Effector memory CD4-positive, alpha-beta T cell (primary cell): Measurements from ENCODE around the gene KRT72.
A peak's percentile ranks its signal among the peaks of the same experiment; 100 is the strongest.

Experiments used
- DNase-seq, 3 donors: peaks; one replicate each; pipeline ENCODE4 v3.0.0-alpha.2; 2020
- H3K27ac ChIP-seq: 2 replicates; pipeline ENCODE4 v1.7.0; 2013; ENCODE audit warnings: mild to moderate bottlenecking, low read length, moderate library complexity; ENCODE audit not compliant: insufficient read depth, poor library complexity, severe bottlenecking
- H3K27me3 ChIP-seq: replicated peaks from 2 replicates; pipeline ENCODE4 v1.7.0; 2013; ENCODE audit warnings: mild to moderate bottlenecking, low read length; ENCODE audit not compliant: insufficient read depth, control insufficient read depth, poor library complexity, severe bottlenecking
- H3K36me3 ChIP-seq: 2 replicates; pipeline ENCODE4 v1.7.0; 2013; ENCODE audit warnings: mild to moderate bottlenecking, low read length, moderate library complexity; ENCODE audit not compliant: control insufficient read depth, insufficient read depth
- H3K4me1 ChIP-seq: 2 replicates; pipeline ENCODE4 v1.7.0; 2013; ENCODE audit warnings: low read length, mild to moderate bottlenecking; ENCODE audit not compliant: control insufficient read depth, insufficient read depth, poor library complexity, severe bottlenecking
- H3K4me3 ChIP-seq: 2 replicates; pipeline ENCODE4 v1.7.0; 2013; ENCODE audit warnings: low read length, low read depth, mild to moderate bottlenecking; ENCODE audit not compliant: insufficient read depth, poor library complexity, severe bottlenecking
- H3K9me3 ChIP-seq: 2 replicates; pipeline ENCODE4 v1.7.0; 2013; ENCODE audit warnings: mild to moderate bottlenecking, low read length, moderate library complexity; ENCODE audit not compliant: control insufficient read depth

The KRT72 gene

DNA sequence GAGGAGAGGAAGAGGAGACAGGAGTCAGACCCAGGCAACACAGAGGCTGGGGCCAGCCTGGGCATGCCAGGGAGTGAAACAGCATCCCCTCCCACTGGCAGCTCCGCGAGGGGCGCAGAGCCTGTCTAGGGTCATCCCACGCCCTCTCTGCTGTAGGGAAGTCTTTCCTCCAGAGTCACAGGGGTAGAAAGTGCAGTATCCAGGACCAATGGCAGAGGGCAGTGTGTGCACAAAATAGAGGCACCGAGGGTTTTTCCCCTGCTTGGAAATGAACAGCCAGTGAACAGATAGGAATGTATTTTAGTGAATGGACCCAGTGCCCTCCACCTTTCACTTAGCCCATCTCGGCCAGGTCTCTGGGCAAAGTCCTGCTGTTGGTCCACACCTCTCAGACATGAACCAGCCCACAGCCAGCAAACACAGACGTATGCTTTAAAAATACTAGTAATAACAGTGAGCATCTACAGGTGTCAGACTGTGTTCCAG lies 18.2 kb downstream of the KRT72 start:
- H3K4me3 ChIP-seq, result no peak overlapping the region
- H3K27ac ChIP-seq, result no peak overlapping the region
- H3K36me3 ChIP-seq, result no peaks in the 10 kb centered on the region
- peak; percentile 18 to 31 (median 28) for DNase-seq
- peaks cover 13% of the 10 kb centered on the region for H3K4me1 ChIP-seq
- H3K9me3 ChIP-seq, result no peaks in the 10 kb centered on the region
- H3K27me3 ChIP-seq, result no peaks in the 10 kb centered on the region

DNA sequence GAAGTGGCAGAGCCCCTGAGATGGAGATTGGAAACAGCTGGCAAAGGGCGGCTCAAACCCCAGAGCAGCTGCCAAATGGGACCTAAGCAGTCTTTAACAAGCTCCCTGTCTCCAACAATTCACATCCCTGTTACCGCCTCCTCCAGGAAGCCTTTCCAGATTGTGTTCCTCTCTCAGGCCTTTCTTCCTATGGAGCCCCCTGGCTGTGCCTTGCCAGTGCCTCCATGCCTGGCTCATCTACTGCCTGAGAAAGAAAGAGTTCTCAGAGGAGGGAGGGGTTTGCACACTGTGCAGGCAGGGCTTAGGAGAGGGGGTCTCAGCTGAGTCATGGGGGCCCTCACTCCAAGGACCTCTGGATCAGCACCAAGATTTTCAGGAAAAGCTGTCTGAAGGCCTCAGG lies 18.8 kb downstream of the KRT72 start:
- no peaks in the 10 kb centered on the region for H3K36me3 ChIP-seq
- no peak overlapping the region for H3K4me3 ChIP-seq
- H3K4me1 ChIP-seq, result peaks cover 13% of the 10 kb centered on the region
- no peak for DNase-seq
- no peaks in the 10 kb centered on the region for H3K27me3 ChIP-seq
- H3K9me3 ChIP-seq, result no peaks in the 10 kb centered on the region
- H3K27ac ChIP-seq, result no peak overlapping the region

DNA sequence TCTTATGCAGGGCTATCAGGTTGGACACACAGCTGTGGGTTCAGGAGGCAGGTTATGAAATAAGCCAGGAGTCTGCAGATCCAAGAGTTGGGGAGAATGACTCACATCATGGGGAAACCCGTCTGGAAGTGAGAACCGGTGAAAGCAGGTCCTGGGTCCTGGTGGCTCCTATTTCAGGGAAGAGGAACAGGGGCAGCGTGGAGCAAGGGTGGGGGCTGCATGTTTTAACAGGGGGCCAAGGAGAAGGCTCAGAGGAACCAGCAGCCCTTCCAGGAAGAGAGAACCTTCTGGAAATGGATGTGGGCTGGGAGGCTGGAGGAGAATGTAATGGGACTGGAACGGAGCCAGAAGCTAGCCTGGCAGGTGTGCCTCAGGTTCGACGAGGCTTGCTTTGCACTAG lies 19.8 kb downstream of the KRT72 start:
- no peak overlapping the region for H3K27ac ChIP-seq
- no peaks in the 10 kb centered on the region for H3K36me3 ChIP-seq
- no peaks in the 10 kb centered on the region for H3K9me3 ChIP-seq
- H3K27me3 ChIP-seq, result no peaks in the 10 kb centered on the region
- peaks cover 9% of the 10 kb centered on the region for H3K4me1 ChIP-seq
- no peak overlapping the region for H3K4me3 ChIP-seq
- DNase-seq, result no peak

DNA sequence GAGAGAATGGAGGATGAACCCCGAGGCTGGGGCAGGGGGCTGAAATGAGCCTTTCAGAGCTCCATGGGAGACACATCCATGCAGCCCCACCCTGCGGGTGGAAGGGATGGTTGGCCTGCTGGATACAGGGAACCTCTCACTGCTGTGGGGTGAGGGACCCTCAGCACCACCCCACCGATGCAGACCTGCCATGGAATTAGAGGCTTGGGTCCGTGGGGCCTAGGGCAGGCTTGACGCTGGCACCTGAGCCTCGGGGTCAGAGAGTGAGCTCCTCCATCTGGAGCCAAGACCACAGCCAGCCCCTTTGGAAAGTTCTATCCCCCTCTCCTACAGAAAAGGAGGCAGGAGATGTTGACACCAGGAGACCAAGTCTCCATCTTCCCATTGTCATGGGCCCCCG lies 20.2 kb downstream of the KRT72 start:
- H3K4me1 ChIP-seq, result peaks cover 5% of the 10 kb centered on the region
- no peaks in the 10 kb centered on the region for H3K36me3 ChIP-seq
- no peaks in the 10 kb centered on the region for H3K27me3 ChIP-seq
- no peak overlapping the region for H3K4me3 ChIP-seq
- no peak for DNase-seq
- no peak overlapping the region for H3K27ac ChIP-seq
- no peaks in the 10 kb centered on the region for H3K9me3 ChIP-seq

DNA sequence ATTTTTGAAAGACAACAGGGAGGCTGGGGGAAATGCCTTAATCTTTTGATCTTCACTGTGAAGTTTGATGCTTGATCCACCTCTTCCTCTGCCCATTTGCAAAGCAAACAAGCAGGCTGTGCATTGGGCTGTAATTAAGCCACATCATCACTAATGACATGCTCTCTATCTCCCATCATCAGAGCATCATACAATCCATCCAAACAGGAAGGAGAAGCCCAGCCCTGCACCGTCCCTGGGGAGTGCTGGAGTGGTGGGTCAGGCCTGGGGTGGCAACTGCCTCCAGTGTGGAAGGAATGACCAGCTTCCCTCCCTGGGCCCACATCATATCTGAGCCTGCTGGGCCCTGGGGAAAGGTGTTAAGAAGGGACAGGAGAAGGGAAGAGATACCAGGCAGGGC lies 20.8 kb downstream of the KRT72 start:
- H3K27ac ChIP-seq, result no peak overlapping the region
- no peak for DNase-seq
- no peaks in the 10 kb centered on the region for H3K27me3 ChIP-seq

DNA sequence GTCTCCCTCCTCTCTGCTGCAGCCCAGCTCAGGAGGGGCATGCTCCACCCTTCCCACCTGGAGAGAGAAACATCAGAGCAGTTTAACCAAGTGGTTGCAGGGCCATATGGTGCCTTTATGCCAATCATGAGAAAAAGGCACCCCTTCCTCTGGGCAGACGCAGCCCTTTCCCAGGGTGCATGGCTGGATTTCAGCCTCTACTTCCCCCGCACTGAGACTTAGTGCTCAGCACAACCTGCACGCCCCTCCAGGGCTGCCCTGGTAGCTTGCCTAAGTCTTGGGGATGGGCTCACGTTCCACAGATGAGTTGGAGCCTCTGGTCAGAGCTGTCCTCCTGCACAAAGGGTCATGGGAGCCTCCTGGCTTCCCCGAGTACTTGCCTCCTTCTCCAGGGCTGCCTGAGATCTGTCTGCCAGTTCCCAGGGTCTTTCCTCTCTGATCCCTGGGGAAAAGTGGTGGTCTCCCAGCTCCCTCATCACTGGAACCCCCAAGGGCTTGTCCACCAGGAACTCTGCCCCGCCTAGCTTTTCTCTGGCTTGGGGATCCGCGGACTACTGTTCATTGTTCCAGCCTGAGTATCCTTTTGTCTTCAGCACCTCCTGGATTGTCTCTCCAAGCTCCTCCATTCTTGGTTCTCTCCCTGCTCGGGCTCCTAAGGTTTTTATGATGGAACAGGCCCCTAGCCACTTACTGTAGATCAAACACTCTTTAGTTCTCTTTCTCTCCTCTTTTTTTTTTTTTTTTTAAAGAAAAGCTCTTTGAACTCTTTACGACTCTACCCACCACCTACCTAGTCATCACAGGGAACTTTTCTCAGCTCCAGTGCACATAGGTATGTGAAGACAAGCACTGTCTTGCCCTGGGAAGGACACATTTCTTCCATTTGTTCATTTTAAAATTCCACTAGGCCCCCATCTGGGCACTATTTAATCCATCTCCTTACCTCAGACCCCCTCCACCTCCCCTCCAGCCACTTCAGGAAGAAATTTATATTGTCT lies 21.5 kb downstream of the KRT72 start:
- H3K27ac ChIP-seq, result no peak overlapping the region
- H3K9me3 ChIP-seq, result no peaks in the 10 kb centered on the region
- no peaks in the 10 kb centered on the region for H3K36me3 ChIP-seq
- DNase-seq, result no peak
- H3K4me3 ChIP-seq, result no peak overlapping the region
- H3K4me1 ChIP-seq, result no peaks in the 10 kb centered on the region
- no peaks in the 10 kb centered on the region for H3K27me3 ChIP-seq

More for the DNA sequence above, 20.8 kb downstream of the KRT72 start:
- no peak overlapping the region for H3K4me3 ChIP-seq
- H3K36me3 ChIP-seq, result no peaks in the 10 kb centered on the region
- H3K9me3 ChIP-seq, result no peaks in the 10 kb centered on the region
- H3K4me1 ChIP-seq, result peaks cover under 1% of the 10 kb centered on the region

DNA sequence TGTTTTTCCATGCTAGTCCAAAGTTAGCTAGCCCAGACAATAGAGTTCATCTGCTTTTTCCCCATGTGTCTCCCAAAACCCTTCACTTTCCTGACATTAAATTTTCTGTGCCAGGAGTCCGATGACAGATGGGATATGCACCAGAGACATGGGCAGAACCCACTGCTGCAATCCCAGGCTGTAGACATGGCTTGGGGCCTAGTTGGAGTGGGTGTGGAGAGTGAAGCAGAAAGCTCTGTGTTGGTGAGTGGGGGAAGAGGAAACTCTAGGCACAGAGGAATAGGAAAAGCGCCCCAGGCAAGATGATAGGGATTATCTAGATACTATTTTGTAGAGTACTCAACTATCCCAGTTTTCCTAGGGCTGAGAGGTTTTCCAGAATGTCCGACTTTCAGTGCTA lies 22.8 kb downstream of the KRT72 start:
- no peak overlapping the region for H3K4me3 ChIP-seq
- no peak for DNase-seq
- no peaks in the 10 kb centered on the region for H3K9me3 ChIP-seq
- H3K4me1 ChIP-seq, result no peaks in the 10 kb centered on the region
- no peak overlapping the region for H3K27ac ChIP-seq
- H3K36me3 ChIP-seq, result no peaks in the 10 kb centered on the region
- no peaks in the 10 kb centered on the region for H3K27me3 ChIP-seq

DNA sequence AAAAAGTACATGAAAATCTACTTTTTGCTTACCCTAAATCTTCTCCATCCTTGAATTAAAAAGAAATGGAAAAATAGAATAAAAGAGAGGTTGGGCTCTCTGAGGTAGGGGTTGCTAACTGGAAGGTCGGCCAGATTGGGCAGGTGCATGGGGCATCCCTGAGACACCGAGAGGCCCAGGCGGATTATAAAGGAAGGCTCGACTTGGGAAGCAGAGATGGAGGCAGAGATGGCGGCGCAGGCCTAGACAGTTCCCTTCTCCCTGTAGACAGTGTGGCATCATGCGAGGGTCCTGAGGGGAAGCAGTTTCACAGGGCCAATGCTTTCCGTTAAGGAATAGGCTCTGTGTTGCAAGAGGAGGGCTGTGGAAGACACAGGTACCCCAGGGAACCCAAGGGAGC lies 23.9 kb downstream of the KRT72 start:
- no peak for DNase-seq
- H3K36me3 ChIP-seq, result no peaks in the 10 kb centered on the region

DNA sequence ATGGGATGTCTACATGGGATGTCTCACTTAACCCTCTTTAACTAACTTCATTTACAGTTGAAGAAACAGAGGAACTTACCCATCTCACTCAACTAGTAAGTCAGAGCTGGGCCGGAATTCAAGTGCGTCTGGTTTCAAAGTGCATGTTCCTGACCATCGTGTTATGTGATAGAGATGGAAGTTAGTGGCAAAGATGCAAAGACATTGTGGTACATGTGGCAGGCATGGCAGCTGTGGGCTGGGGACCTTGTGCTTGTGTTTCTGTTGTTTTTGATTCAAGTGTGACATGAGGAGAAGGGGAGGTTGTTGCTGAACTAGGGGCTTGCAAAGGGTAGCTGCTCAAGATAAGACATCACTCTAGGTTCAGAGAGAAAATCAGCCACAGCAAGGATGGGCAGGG lies 25.3 kb downstream of the KRT72 start:
- H3K4me1 ChIP-seq, result no peaks in the 10 kb centered on the region
- DNase-seq, result no peak
- H3K27ac ChIP-seq, result no peak overlapping the region
- no peaks in the 10 kb centered on the region for H3K9me3 ChIP-seq
- no peaks in the 10 kb centered on the region for H3K36me3 ChIP-seq
- H3K4me3 ChIP-seq, result no peak overlapping the region
- no peaks in the 10 kb centered on the region for H3K27me3 ChIP-seq

More for the DNA sequence above, 23.9 kb downstream of the KRT72 start:
- no peaks in the 10 kb centered on the region for H3K4me1 ChIP-seq
- H3K4me3 ChIP-seq, result no peak overlapping the region
- no peak overlapping the region for H3K27ac ChIP-seq
- H3K27me3 ChIP-seq, result no peaks in the 10 kb centered on the region
- no peaks in the 10 kb centered on the region for H3K9me3 ChIP-seq

DNA sequence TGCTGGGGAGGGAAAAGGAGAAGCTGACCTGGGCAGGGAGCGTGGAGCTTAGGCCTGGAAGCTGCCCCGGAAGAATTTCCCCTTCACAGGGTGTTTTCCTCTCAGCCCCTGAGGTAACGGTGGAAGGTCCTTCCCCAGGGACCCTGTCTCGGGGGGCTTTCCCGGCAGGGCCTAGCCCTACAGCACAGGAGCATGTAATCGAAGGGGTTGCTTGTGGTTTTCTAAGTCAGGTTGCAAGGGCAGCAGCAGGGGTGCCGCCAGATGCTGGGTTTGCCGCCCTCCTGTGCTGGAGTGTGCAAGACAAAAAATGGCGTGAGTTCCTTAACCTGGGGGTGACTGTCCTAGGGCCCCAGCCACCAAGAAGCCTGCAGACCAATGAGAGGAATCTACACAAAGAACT lies 26.0 kb downstream of the KRT72 start:
- no peaks in the 10 kb centered on the region for H3K27me3 ChIP-seq
- no peak overlapping the region for H3K27ac ChIP-seq
- H3K9me3 ChIP-seq, result no peaks in the 10 kb centered on the region
- no peak for DNase-seq
- H3K4me3 ChIP-seq, result no peak overlapping the region
- no peaks in the 10 kb centered on the region for H3K36me3 ChIP-seq
- no peaks in the 10 kb centered on the region for H3K4me1 ChIP-seq
